NCI-H2171 (cell line): ENCODE data around the gene ABCC9.
"Not testable (repeated sequence)": the region's sequence is repeated elsewhere in the genome, so short reads cannot be mapped to it uniquely, and the experiment has no call there.

Source experiments
- DNase-seq: peaks from one replicate; lab custom pipeline; 2025; lab: John Stamatoyannopoulos, UW

Gene ABCC9

GRCh38 chr12:21814814-21815213, 126.4 kb downstream of the ABCC9 start:
- no peak for DNase-seq

- no peak for DNase-seq
Measured at GRCh38 chr12:21814327-21814726, 126.9 kb downstream of the ABCC9 start.

- no peak for DNase-seq
Measured at GRCh38 chr12:21813751-21814150, 127.5 kb downstream of the ABCC9 start.

GRCh38 chr12:21813125-21813524, 128.1 kb downstream of the ABCC9 start:
- DNase-seq = no peak

GRCh38 chr12:21812340-21812739, 128.9 kb downstream of the ABCC9 start:
- DNase-seq = not testable (repeated sequence)

GRCh38 chr12:21809100-21809499, 132.1 kb downstream of the ABCC9 start:
- no peak for DNase-seq

GRCh38 chr12:21806255-21806654, 135.0 kb downstream of the ABCC9 start:
- DNase-seq = no peak

GRCh38 chr12:21801522-21802288, 139.5 kb downstream of the ABCC9 start:
- DNase-seq = no peak

- DNase-seq = no peak
Measured at GRCh38 chr12:21800011-21800410, 141.2 kb downstream of the ABCC9 start.

- DNase-seq = no peak
Measured at GRCh38 chr12:21797539-21797938, 143.7 kb downstream of the ABCC9 start.

GRCh38 chr12:21795648-21796328, 145.4 kb downstream of the ABCC9 start:
- DNase-seq = no peak

- DNase-seq = not testable (repeated sequence)
Measured at GRCh38 chr12:21794807-21795595, 146.2 kb downstream of the ABCC9 start.

- DNase-seq = not testable (repeated sequence)
Measured at GRCh38 chr12:21789687-21790086, 151.5 kb downstream of the ABCC9 start.

- DNase-seq = no peak
Measured at GRCh38 chr12:21788089-21788983, 152.9 kb downstream of the ABCC9 start.

- DNase-seq = no peak
Measured at GRCh38 chr12:21786041-21786531, 155.1 kb downstream of the ABCC9 start.

GRCh38 chr12:21782723-21783122, 158.5 kb downstream of the ABCC9 start:
- not testable (repeated sequence) for DNase-seq

GRCh38 chr12:21780786-21781185, 160.4 kb downstream of the ABCC9 start:
- DNase-seq = no peak

- no peak for DNase-seq
Measured at GRCh38 chr12:21776175-21776574, 165.1 kb downstream of the ABCC9 start.

- DNase-seq = no peak
Measured at GRCh38 chr12:21775133-21775820, 165.9 kb downstream of the ABCC9 start.

- no peak for DNase-seq
Measured at GRCh38 chr12:21774358-21775132, 166.7 kb downstream of the ABCC9 start, which contains the start of gene KCNJ8. Gene KCNJ8 (minus strand): TSS chr12:21774706. CDS start chr12:21773616, 1,090 bp downstream.
